ENCODE measurements around the gene TIMM13.
A peak's percentile ranks its signal among the peaks of the same experiment; 100 is the strongest.
"Not testable (repeated sequence)": the region's sequence is repeated elsewhere in the genome, so short reads cannot be mapped to it uniquely, and the experiment has no call there.

Gene TIMM13

GRCh38 chr19:2427429-2428320 lies at the start of gene TIMM13:
TSS of gene TIMM13 (minus strand) at chr19:2427586. CDS start at chr19:2427533, 53 bp downstream.
- peak; percentile 98 for DNase-seq (ENCODE audit: low spot score)

GRCh38 chr19:2476451-2477140 lies 49.2 kb upstream of the TIMM13 start:
- DNase-seq (ENCODE audit: low spot score), result no peak

GRCh38 chr19:2475702-2476450 lies 48.5 kb upstream of the TIMM13 start, which contains the start of gene GADD45B:
TSS of gene GADD45B (plus strand) at chr19:2476127. CDS start at chr19:2476359, 232 bp downstream.
- peak; percentile 97 for DNase-seq (ENCODE audit: low spot score)

GRCh38 chr19:2475018-2475701 lies 47.8 kb upstream of the TIMM13 start:
- no peak for DNase-seq (ENCODE audit: low spot score)

GRCh38 chr19:2474232-2475017 lies 47.0 kb upstream of the TIMM13 start:
- DNase-seq (ENCODE audit: low spot score), result peak; percentile 95

GRCh38 chr19:2469915-2470200 lies 42.5 kb upstream of the TIMM13 start:
- not testable (repeated sequence) for DNase-seq (ENCODE audit: low spot score)

GRCh38 chr19:2469102-2469914 lies 41.9 kb upstream of the TIMM13 start:
- peak; percentile 92 for DNase-seq (ENCODE audit: low spot score)

- DNase-seq (ENCODE audit: low spot score), result no peak
These were observed 41.2 kb upstream of the TIMM13 start for GRCh38 chr19:2468596-2468995.

GRCh38 chr19:2464389-2464788 lies 37.0 kb upstream of the TIMM13 start:
- DNase-seq (ENCODE audit: low spot score), result no peak

- not testable (repeated sequence) for DNase-seq (ENCODE audit: low spot score)
These were observed 36.3 kb upstream of the TIMM13 start for GRCh38 chr19:2463694-2464093.

- peak; percentile 89 for DNase-seq (ENCODE audit: low spot score)
These were observed 35.4 kb upstream of the TIMM13 start for GRCh38 chr19:2462635-2463421.

- no peak for DNase-seq (ENCODE audit: low spot score)
These were observed 34.6 kb upstream of the TIMM13 start for GRCh38 chr19:2461751-2462634.

GRCh38 chr19:2460245-2460644 lies 32.9 kb upstream of the TIMM13 start:
- DNase-seq (ENCODE audit: low spot score), result no peak

GRCh38 chr19:2458776-2459175 lies 31.4 kb upstream of the TIMM13 start:
- not testable (repeated sequence) for DNase-seq (ENCODE audit: low spot score)

GRCh38 chr19:2458054-2458453 lies 30.7 kb upstream of the TIMM13 start:
- DNase-seq (ENCODE audit: low spot score), result no peak

- no peak for DNase-seq (ENCODE audit: low spot score)
These were observed 30.1 kb upstream of the TIMM13 start for GRCh38 chr19:2457394-2458037.

- no peak for DNase-seq (ENCODE audit: low spot score)
These were observed 28.6 kb upstream of the TIMM13 start for GRCh38 chr19:2455851-2456570.

Measured in kidney capillary endothelial cell (primary cell).